Mesodermal cell (in vitro differentiated cells): Measurements from ENCODE around the gene BOD1L2.

Experiments
- H3K27ac ChIP-seq: 2 replicates; pipeline ENCODE4 v1.7.0; 2013; ENCODE audit warnings: mild to moderate bottlenecking, low read depth, low read length, moderate library complexity; ENCODE audit not compliant: severe bottlenecking
- H3K36me3 ChIP-seq: 2 replicates; pipeline ENCODE4 v1.7.1; 2013; ENCODE audit warnings: mild to moderate bottlenecking, low read length, moderate library complexity; ENCODE audit not compliant: control insufficient read depth, insufficient read depth
- H3K4me1 ChIP-seq: one replicate; pipeline ENCODE4 v1.7.1; 2013; ENCODE audit warnings: mild to moderate bottlenecking, low read length; ENCODE audit not compliant: insufficient read depth, control insufficient read depth, poor library complexity, severe bottlenecking
- H3K4me3 ChIP-seq: 2 replicates; pipeline ENCODE4 v1.7.0; 2013; ENCODE audit warnings: low read length, control low read depth, mild to moderate bottlenecking; ENCODE audit not compliant: insufficient read depth, poor library complexity, severe bottlenecking; ENCODE audit errors: extremely low read depth
- H3K9me3 ChIP-seq: 2 replicates; pipeline ENCODE4 v1.7.1; 2013; ENCODE audit warnings: mild to moderate bottlenecking, low read length, moderate library complexity; ENCODE audit not compliant: control insufficient read depth
- WGBS, 2 experiments: methylation state at CpG; one replicate each; pipeline ENCODE4 v1.1.5; 2013; ENCODE audit warnings: missing lambda C conversion rate in 2 of 2; ENCODE audit not compliant: insufficient coverage in 2 of 2; 5-methylcytosine and 5-hydroxymethylcytosine counted together

BOD1L2 gene

DNA sequence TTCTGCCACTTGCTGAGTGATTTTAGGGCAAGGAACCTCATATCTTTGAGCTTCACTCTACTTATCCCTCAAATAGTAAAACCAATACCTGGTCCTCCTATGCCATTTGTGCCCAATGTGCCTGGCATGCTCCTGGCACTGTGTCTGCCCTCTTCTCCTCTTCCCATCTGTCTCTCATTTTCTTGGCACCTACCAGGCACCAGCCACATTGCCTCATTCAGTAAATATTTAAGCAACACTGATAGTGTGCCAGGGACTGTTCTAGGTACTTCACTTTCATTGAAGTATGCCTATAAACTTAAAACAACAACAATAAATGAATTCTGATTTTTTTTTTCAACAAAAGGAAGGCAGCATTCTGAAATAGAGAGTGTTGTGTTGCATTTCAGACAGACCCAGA is 15.1 kb upstream of the BOD1L2 start:
- no peaks in the 10 kb centered on the region for H3K4me1 ChIP-seq
- H3K27ac ChIP-seq, result no peak overlapping the region
- no peaks in the 10 kb centered on the region for H3K9me3 ChIP-seq
- H3K36me3 ChIP-seq, result no peaks in the 10 kb centered on the region
- H3K4me3 ChIP-seq, result no peak overlapping the region

- no peaks in the 10 kb centered on the region for H3K36me3 ChIP-seq
- WGBS, 2 experiments, result 79 to 100% methylated on average over 1 to 2 of the region's 4 CpGs
- H3K4me1 ChIP-seq, result no peaks in the 10 kb centered on the region
- H3K9me3 ChIP-seq, result no peaks in the 10 kb centered on the region
- H3K27ac ChIP-seq, result no peak overlapping the region
- no peak overlapping the region for H3K4me3 ChIP-seq
Observed at GRCh38 chr18:57134618-57135135, 12.2 kb upstream of the BOD1L2 start.

DNA sequence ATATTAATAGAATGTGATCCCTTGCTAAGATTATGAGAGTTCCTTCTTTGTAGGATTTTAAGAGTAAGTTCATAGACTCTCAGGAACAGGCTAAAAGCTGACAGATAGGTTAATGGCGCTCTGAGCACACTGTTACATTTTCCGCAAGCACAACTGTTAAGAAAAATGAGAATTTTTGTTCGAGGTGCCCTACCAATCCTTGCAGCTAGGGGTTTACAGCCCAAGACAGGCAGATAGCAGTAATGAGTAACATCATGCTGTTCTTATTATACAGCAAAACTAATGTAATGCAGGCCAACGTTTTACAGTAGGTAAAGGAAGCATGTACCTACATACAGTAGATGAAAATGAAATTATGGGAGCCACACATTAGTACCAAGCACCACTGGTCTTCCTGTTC is 11.2 kb upstream of the BOD1L2 start:
- H3K4me3 ChIP-seq, result no peak overlapping the region
- no peaks in the 10 kb centered on the region for H3K9me3 ChIP-seq
- no peaks in the 10 kb centered on the region for H3K36me3 ChIP-seq
- H3K4me1 ChIP-seq, result no peaks in the 10 kb centered on the region
- H3K27ac ChIP-seq, result no peak overlapping the region
- 54 to 100% methylated on average over 1 to 3 of the region's 4 CpGs for WGBS, 2 experiments

DNA sequence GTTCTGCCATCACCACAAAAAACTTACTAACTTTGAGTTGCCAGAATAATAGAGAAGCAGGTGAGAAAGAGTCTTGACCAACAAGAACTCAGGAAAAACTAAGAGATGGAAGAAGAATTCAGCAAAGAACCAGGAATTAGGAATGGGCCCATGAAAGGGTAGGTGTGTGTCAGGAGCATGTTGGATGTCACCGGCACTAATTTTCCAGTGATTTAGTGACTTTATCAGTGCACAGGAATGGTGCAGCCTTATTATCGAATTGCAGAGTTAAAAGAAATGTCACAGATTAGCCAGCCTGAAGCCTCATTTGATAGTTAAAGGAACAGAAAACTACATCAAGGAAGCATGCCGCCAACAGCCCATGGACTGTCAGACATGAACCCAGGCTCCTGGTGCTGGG is 9.0 kb upstream of the BOD1L2 start:
- Histone ChIP-seq H3K36me3 (no peaks in the 10 kb centered on the region), H3K9me3 (no peaks in the 10 kb centered on the region), H3K4me1 (no peaks in the 10 kb centered on the region), H3K27ac (no peak overlapping the region), H3K4me3 (no peak overlapping the region)
- WGBS, 2 experiments, result 83 to 88% methylated on average over 3 of the region's 3 CpGs

DNA sequence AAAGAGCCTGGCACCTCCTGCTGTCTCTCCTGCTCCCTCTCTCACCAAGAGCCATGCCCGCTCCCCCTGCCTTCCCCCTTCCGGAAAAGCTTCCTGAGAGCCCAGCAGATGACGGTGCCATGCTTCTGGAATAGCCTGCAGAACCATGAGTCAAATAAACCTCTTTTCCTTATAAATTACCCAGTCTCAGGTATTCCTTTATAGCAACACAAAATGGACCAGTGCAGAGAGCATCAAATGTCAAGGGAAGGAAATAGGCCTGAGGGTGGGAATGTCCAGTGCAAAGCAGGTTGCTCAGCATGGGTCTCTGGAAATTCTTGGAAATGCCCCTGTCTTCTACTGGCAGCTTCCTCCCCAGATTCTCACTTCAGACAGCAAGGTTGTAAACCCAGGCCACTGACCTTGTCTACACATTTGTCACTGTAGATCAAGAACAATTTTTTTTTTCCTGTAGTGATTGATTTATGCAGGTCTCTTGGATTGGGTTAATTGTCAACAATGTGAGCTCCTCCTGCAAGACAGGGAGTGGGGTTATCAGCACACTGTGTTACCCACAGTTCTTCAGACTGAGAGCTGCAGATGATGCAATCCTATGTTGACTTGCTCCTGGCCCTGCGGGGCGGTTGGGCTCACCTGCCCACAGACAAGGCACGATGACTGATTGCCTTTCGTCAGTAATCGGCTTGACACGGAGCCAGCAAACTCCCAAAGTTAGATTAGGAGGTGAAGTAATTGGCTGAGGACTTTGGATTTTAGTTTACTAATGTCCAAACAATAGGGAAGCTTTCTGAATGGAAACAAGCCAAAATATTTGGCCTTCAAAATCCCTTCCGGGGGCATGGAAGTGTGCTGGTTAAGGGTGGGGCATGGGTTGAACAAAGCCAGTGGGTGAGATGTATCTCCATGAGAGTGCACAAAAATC is 5.4 kb upstream of the BOD1L2 start:
- WGBS, 2 experiments, result 87 to 97% methylated on average over 8 to 10 of the region's 10 CpGs
- no peaks in the 10 kb centered on the region for H3K36me3 ChIP-seq
- no peak overlapping the region for H3K27ac ChIP-seq
- no peaks in the 10 kb centered on the region for H3K9me3 ChIP-seq
- no peaks in the 10 kb centered on the region for H3K4me1 ChIP-seq
- no peak overlapping the region for H3K4me3 ChIP-seq

DNA sequence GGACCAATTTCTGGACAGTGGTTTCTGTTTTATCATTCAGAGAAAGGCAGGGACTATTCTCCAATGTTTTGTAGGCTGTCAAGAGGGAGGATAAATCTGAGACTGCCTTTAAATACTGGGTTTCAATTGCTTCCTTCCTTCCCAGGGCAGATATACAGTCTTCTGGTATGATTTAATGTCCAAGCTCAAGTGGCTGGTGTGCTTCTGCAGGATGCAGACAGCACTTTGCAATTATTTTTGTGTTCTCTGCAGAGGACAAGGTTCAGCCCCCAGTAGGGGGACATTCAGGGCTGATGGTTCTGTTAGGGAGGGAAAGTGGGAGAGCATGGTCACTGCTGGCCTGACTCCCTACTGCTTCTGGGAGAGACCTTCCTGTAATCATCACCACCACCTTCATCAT is 4.6 kb upstream of the BOD1L2 start:
- no peak overlapping the region for H3K27ac ChIP-seq

DNA sequence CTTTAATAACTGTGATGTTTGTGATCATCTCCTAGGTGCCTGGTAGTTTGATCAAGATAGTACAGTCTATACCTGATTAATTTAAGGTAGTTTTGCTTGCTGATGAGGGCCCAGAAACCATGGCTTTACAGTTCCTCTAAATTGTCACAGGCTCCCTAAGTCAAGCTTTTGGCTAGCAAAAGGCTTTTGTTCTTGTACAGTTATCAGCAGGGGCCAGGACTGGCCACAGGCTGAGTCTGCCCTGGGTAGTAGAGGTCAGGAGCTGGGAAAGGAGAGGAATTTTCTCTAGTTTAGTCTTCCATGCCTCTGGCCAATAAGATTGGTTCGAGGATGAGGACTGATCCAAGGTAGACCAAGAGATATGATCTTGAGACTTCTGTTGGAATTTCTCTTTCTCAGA is 3.6 kb upstream of the BOD1L2 start:
- H3K9me3 ChIP-seq, result no peaks in the 10 kb centered on the region
- H3K4me3 ChIP-seq, result no peak overlapping the region
- no peaks in the 10 kb centered on the region for H3K36me3 ChIP-seq
- H3K4me1 ChIP-seq, result no peaks in the 10 kb centered on the region
- no peak overlapping the region for H3K27ac ChIP-seq
- 100% methylated on average over 1 of the region's 1 CpG for WGBS, 2 experiments

More for the DNA sequence above, 4.6 kb upstream of the BOD1L2 start:
- Histone ChIP-seq H3K4me3 (no peak overlapping the region), H3K36me3 (no peaks in the 10 kb centered on the region), H3K9me3 (no peaks in the 10 kb centered on the region), H3K4me1 (no peaks in the 10 kb centered on the region)

- Histone ChIP-seq H3K4me3 (no peak overlapping the region), H3K36me3 (no peaks in the 10 kb centered on the region), H3K4me1 (no peaks in the 10 kb centered on the region), H3K27ac (no peak overlapping the region), H3K9me3 (no peaks in the 10 kb centered on the region)
- 86 to 100% methylated on average over 1 of the region's 1 CpG for WGBS, 2 experiments
Observed at GRCh38 chr18:57148263-57148662, 1.4 kb downstream of the BOD1L2 start.

GRCh38 chr18:57149051-57149450 is 2.2 kb downstream of the BOD1L2 start:
- Histone ChIP-seq H3K9me3 (no peaks in the 10 kb centered on the region), H3K36me3 (no peaks in the 10 kb centered on the region), H3K4me3 (no peak overlapping the region), H3K4me1 (no peaks in the 10 kb centered on the region), H3K27ac (no peak overlapping the region)
- WGBS, 2 experiments, result 75% methylated on average over 1 of the region's 1 CpG; no CpG with 5 or more reads in 1 of the 2 experiments

DNA sequence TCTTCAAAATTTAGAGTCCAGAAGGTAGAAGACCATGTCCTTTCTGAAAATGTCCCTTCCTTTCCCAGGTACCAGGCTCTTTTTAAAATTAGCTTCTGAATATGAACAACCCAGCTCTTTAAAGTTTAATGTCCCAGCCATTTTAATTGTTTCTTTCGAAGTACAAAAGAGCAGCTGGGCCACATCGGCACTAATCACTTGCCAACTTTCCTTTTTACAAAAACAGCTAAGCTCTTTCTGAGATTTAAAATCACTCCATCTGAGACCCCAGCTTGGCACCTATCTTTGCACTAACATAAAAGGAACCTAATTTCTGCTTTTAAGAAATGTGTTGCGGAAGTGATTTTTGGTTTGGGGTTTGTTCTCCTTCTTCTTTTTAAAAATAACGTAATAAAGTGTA is 2.6 kb downstream of the BOD1L2 start:
- 57 to 60% methylated on average over 2 of the region's 4 CpGs for WGBS, 2 experiments
- no peaks in the 10 kb centered on the region for H3K4me1 ChIP-seq
- H3K36me3 ChIP-seq, result no peaks in the 10 kb centered on the region
- no peak overlapping the region for H3K27ac ChIP-seq
- no peaks in the 10 kb centered on the region for H3K9me3 ChIP-seq
- no peak overlapping the region for H3K4me3 ChIP-seq

GRCh38 chr18:57150081-57150480 is 3.2 kb downstream of the BOD1L2 start:
- 67% methylated on average over 1 of the region's 7 CpGs; no CpG with 5 or more reads in 1 of the 2 experiments for WGBS, 2 experiments
- H3K27ac ChIP-seq, result no peak overlapping the region

More at GRCh38 chr18:57150081-57150480, 3.2 kb downstream of the BOD1L2 start:
- Histone ChIP-seq H3K36me3 (no peaks in the 10 kb centered on the region), H3K4me1 (no peaks in the 10 kb centered on the region), H3K9me3 (no peaks in the 10 kb centered on the region), H3K4me3 (no peak overlapping the region)
